Mesendoderm (in vitro differentiated cells): ENCODE data around the gene TMEM95.

Source experiments
- DNase-seq: peaks from one replicate; pipeline ENCODE4 v3.0.0; 2013
- H2AK5ac ChIP-seq: 2 replicates; pipeline ENCODE4 v1.6.1; 2013; ENCODE audit warnings: low read length, inconsistent platforms
- H2BK120ac ChIP-seq: 2 replicates; pipeline ENCODE4 v1.6.1; 2013; ENCODE audit warnings: low read depth, mild to moderate bottlenecking, low read length, moderate library complexity, mixed read lengths
- H2BK15ac ChIP-seq: replicated peaks from 2 replicates; pipeline ENCODE4 v1.6.1; 2013; ENCODE audit warnings: low read depth, mild to moderate bottlenecking, moderate library complexity
- H2BK5ac ChIP-seq: 2 replicates; pipeline ENCODE4 v1.6.1; 2013; ENCODE audit warnings: low read length, inconsistent platforms
- H3K18ac ChIP-seq: 2 replicates; pipeline ENCODE4 v1.6.1; 2013; ENCODE audit warnings: mild to moderate bottlenecking, low read length, mixed read lengths
- H3K23ac ChIP-seq: one replicate; pipeline ENCODE4 v1.6.1; 2013; ENCODE audit warnings: low read length
- H3K27ac ChIP-seq: 2 replicates; pipeline ENCODE4 v1.5.1; 2013; ENCODE audit warnings: low read depth, mild to moderate bottlenecking, inconsistent platforms, low read length, moderate library complexity
- H3K27me3 ChIP-seq: 2 replicates; pipeline ENCODE4 v1.6.1; 2013; ENCODE audit warnings: low read length, control low read depth, mild to moderate bottlenecking, inconsistent platforms; ENCODE audit not compliant: insufficient read depth, poor library complexity
- H3K36me3 ChIP-seq: 2 replicates; pipeline ENCODE4 v1.6.1; 2013; ENCODE audit warnings: low read length, inconsistent platforms; ENCODE audit not compliant: control insufficient read depth, insufficient read depth
- H3K4ac ChIP-seq: one replicate; pipeline ENCODE4 v1.6.1; 2013; ENCODE audit warnings: low read depth, mild to moderate bottlenecking, low read length, moderate library complexity
- H3K4me1 ChIP-seq: 2 replicates; pipeline ENCODE4 v1.6.1; 2013; ENCODE audit warnings: low read depth, low read length, inconsistent platforms; ENCODE audit not compliant: control insufficient read depth
- H3K4me2 ChIP-seq: 2 replicates; pipeline ENCODE4 v1.6.1; 2013; ENCODE audit warnings: low read length
- H3K4me3 ChIP-seq: 2 replicates; pipeline ENCODE4 v1.5.1; 2013; ENCODE audit warnings: mild to moderate bottlenecking, low read length
- H3K56ac ChIP-seq: one replicate; pipeline ENCODE4 v1.6.1; 2013; ENCODE audit warnings: low read length
- H3K79me1 ChIP-seq: 2 replicates; pipeline ENCODE4 v1.6.1; 2013; ENCODE audit warnings: low read length, inconsistent platforms
- H3K79me2 ChIP-seq: 2 replicates; pipeline ENCODE4 v1.6.1; 2013; ENCODE audit warnings: mild to moderate bottlenecking, low read length; ENCODE audit not compliant: control insufficient read depth, insufficient read depth
- H3K9ac ChIP-seq: 2 replicates; pipeline ENCODE4 v1.6.1; 2013; ENCODE audit warnings: low read length, inconsistent platforms
- H4K5ac ChIP-seq: one replicate; pipeline ENCODE4 v1.6.1; 2013; ENCODE audit warnings: low read length
- H4K8ac ChIP-seq: one replicate; pipeline ENCODE4 v1.6.1; 2013; ENCODE audit warnings: low read depth, mild to moderate bottlenecking, control low read depth, low read length, moderate library complexity
- WGBS: extraction: QIAGEN DNeasy Blood & Tissue Kit; methylation state at CpG from one replicate; pipeline ENCODE4 v1.1.7; 2013; ENCODE audit warnings: low lambda C conversion rate, missing lambda C conversion rate; ENCODE audit not compliant: insufficient coverage; ENCODE audit errors: extremely low coverage; 5-methylcytosine and 5-hydroxymethylcytosine counted together

Gene TMEM95

GRCh38 chr17:7396147-7396546 lies 41.2 kb downstream of the TMEM95 start:
- no peak overlapping the region for H3K56ac ChIP-seq
- no peaks in the 10 kb centered on the region for H3K27me3 ChIP-seq
- H3K23ac ChIP-seq: no peak overlapping the region
- no peak overlapping the region for H3K9ac ChIP-seq
- H3K36me3 ChIP-seq: peaks cover 1% of the 10 kb centered on the region
- no peak overlapping the region for H2BK5ac ChIP-seq
- no peak overlapping the region for H2AK5ac ChIP-seq
- WGBS: no CpG with 5 or more reads among the region's 4 CpGs
- DNase-seq: no peak
- H4K8ac ChIP-seq: no peak overlapping the region
- H3K4me2 ChIP-seq: no peak overlapping the region
- H3K4me1 ChIP-seq: no peaks in the 10 kb centered on the region
- H3K4ac ChIP-seq: no peak overlapping the region
- H2BK120ac ChIP-seq: no peak overlapping the region
- H3K79me2 ChIP-seq: no peaks in the 10 kb centered on the region
- H2BK15ac ChIP-seq: no peak overlapping the region
- H4K5ac ChIP-seq: no peak overlapping the region
- no peak overlapping the region for H3K27ac ChIP-seq
- no peak overlapping the region for H3K18ac ChIP-seq
- H3K4me3 ChIP-seq: no peak overlapping the region
- no peaks in the 10 kb centered on the region for H3K79me1 ChIP-seq

GRCh38 chr17:7398612-7399011 lies 43.7 kb downstream of the TMEM95 start:
- H3K4me1 ChIP-seq: peaks cover 2% of the 10 kb centered on the region
- no peak overlapping the region for H3K27ac ChIP-seq
- H3K4me3 ChIP-seq: no peak overlapping the region
- no peak overlapping the region for H3K9ac ChIP-seq
- H3K79me2 ChIP-seq: no peaks in the 10 kb centered on the region
- H2AK5ac ChIP-seq: no peak overlapping the region
- no peaks in the 10 kb centered on the region for H3K79me1 ChIP-seq
- H3K4me2 ChIP-seq: no peak overlapping the region
- no peak overlapping the region for H3K56ac ChIP-seq
- H4K5ac ChIP-seq: no peak overlapping the region
- H3K4ac ChIP-seq: no peak overlapping the region
- no peak overlapping the region for H4K8ac ChIP-seq
- H2BK120ac ChIP-seq: no peak overlapping the region
- H3K23ac ChIP-seq: no peak overlapping the region
- no peak overlapping the region for H2BK15ac ChIP-seq
- H3K36me3 ChIP-seq: no peaks in the 10 kb centered on the region
- WGBS: no CpG with 5 or more reads among the region's 2 CpGs
- no peak overlapping the region for H2BK5ac ChIP-seq
- no peaks in the 10 kb centered on the region for H3K27me3 ChIP-seq
- DNase-seq: no peak
- H3K18ac ChIP-seq: no peak overlapping the region

GRCh38 chr17:7403043-7403726 lies 48.2 kb downstream of the TMEM95 start:
- Histone ChIP-seq H3K23ac (no peak overlapping the region), H3K79me2 (no peaks in the 10 kb centered on the region), H2AK5ac (no peak overlapping the region), H3K36me3 (no peaks in the 10 kb centered on the region), H3K4me1 (peaks cover 9% of the 10 kb centered on the region), H3K9ac (peak overlapping the region; percentile 91), H4K8ac (no peak overlapping the region), H3K56ac (peak overlapping the region; percentile 75), H3K18ac (peak overlapping the region; percentile 91), H3K79me1 (no peaks in the 10 kb centered on the region), H2BK5ac (no peak overlapping the region), H3K4me2 (peak overlapping the region; percentile 19), H2BK15ac (no peak overlapping the region), H3K27me3 (no peaks in the 10 kb centered on the region), H3K4me3 (peak overlapping the region; percentile 38), H3K27ac (peak overlapping the region; percentile 0), H3K4ac (peak overlapping the region; percentile 4), H4K5ac (no peak overlapping the region), H2BK120ac (no peak overlapping the region)
- peak; percentile 61 for DNase-seq
- WGBS: no CpG with 5 or more reads among the region's 16 CpGs

GRCh38 chr17:7403727-7403976 lies 48.7 kb downstream of the TMEM95 start:
- Histone ChIP-seq H2BK120ac (no peak overlapping the region), H3K27ac (peak overlapping the region; percentile 92), H3K56ac (peak overlapping the region; percentile 96), H2AK5ac (no peak overlapping the region), H3K4me3 (peak overlapping the region; percentile 70), H3K79me1 (no peaks in the 10 kb centered on the region), H3K4me1 (peaks cover 9% of the 10 kb centered on the region), H3K23ac (no peak overlapping the region), H2BK5ac (peak overlapping the region; percentile 64), H3K9ac (peak overlapping the region; percentile 91), H3K79me2 (no peaks in the 10 kb centered on the region), H3K4ac (peak overlapping the region; percentile 4), H4K5ac (no peak overlapping the region), H3K4me2 (peak overlapping the region; percentile 35), H2BK15ac (no peak overlapping the region), H3K36me3 (no peaks in the 10 kb centered on the region), H3K18ac (peak overlapping the region; percentile 91), H3K27me3 (no peaks in the 10 kb centered on the region), H4K8ac (no peak overlapping the region)
- DNase-seq: no peak
- no CpG with 5 or more reads among the region's 13 CpGs for WGBS

- Histone ChIP-seq H2BK15ac (no peak within 1 kb of the TSS), H3K79me2 (no peaks in the 10 kb centered on the region), H3K18ac (peak within 1 kb of the TSS; percentile 91), H2BK5ac (peak within 1 kb of the TSS; percentile 64), H2AK5ac (no peak within 1 kb of the TSS), H3K27me3 (no peaks in the 10 kb centered on the region), H3K4me2 (peak within 1 kb of the TSS; percentile 35), H3K79me1 (no peaks in the 10 kb centered on the region), H4K5ac (no peak within 1 kb of the TSS), H2BK120ac (peak within 1 kb of the TSS; percentile 31), H3K36me3 (no peaks in the 10 kb centered on the region), H3K56ac (peak within 1 kb of the TSS; percentile 96), H4K8ac (no peak within 1 kb of the TSS), H3K9ac (peak within 1 kb of the TSS; percentile 93), H3K4me3 (peak within 1 kb of the TSS; percentile 90), H3K23ac (no peak within 1 kb of the TSS), H3K4ac (peak within 1 kb of the TSS; percentile 93), H3K27ac (peak within 1 kb of the TSS; percentile 92), H3K4me1 (peaks cover 9% of the 10 kb centered on the region)
- no CpG with 5 or more reads among the region's 49 CpGs for WGBS
- peak; percentile 100 for DNase-seq
Observed at GRCh38 chr17:7403977-7404736, 49.2 kb downstream of the TMEM95 start, which contains the start of gene TMEM256. TSS of gene TMEM256 (minus strand) at chr17:7404097. CDS start at chr17:7404084, 13 bp downstream.
